ENCODE data around the gene B3GNT4.
"Not testable (repeated sequence)": the region's sequence is repeated elsewhere in the genome, so short reads cannot be mapped to it uniquely, and the experiment has no call there.

B3GNT4 gene

DNA sequence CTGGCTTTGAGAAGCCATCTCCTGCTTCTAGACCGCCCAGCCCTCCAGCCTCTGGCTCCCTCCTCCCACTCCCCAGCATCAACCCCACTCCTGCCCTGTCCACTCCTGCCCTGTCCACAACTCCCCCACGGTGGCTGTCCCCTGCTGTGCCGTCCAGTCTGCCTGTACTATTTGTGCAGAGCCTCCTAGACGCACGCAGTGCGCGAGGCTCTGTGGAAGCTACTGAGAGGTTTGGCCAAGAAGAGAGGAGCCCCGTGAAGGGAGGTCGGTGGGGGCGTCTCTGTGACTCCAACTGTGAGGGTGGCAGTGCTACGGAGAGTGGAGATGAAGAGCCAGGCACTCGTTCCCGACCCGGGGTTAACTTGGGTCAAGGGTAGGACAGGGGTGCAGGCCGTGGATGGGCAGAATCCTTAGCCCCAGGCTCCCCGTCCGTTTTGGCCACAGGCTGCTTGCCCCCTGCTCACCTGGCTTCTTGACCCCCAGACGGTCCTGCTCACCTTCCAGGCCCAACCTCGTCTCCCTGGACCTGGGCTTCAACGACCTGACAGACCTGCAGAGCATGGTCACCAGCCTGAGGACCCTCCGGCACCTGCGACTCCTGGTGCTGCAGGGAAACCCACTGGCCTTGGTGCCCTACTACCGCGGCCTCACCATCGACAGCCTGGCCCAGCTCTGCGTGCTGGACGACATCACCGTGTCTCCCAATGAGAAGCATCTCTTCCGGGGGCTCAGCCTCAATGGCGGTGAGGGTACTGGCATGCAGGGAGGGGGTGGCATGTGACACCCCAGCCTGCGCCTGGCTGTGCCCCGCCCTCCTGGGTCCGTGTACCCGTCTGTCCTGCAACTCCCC is 13.7 kb upstream of the B3GNT4 start:
- no peak for DNase-seq

DNA sequence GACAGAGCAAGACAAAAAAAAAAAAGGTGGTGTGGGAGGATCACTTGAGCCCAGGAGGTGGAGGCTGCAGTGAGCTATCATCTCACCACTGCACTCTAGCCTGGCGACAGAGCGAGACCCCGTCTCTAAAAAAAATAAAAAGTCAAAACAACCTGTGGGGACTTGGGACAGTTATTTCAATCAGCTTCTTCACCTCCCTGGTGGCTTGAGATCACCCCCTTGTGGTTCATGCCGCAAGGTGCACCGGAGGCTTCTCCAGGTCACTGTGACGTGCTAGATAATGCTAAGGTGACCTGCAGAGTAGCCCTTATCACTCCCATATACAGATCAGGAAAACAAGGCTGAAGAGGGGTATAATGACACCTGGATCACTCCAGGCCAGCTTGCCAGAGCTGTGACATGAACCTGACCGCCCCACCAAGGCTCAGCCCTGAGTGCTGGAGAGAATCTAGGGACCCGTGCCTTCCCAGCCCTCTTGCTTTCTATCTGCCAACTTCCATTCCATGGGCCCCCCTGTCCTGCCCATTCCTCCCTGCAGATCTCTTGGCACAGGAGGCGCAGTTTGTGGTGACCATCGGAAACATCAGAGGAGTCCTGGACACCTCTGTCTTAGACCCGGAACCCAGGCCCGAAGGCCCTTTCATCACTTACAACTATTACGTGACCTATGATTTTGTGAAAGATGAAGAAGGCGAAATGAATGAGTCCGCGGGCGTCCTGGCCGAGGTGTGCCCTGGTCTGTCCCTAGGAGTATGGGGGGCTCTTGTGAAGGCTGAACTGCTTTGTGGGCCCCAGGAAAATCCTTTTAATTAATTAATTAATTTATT is 12.5 kb upstream of the B3GNT4 start:
- peak; percentile 5 for DNase-seq

DNA sequence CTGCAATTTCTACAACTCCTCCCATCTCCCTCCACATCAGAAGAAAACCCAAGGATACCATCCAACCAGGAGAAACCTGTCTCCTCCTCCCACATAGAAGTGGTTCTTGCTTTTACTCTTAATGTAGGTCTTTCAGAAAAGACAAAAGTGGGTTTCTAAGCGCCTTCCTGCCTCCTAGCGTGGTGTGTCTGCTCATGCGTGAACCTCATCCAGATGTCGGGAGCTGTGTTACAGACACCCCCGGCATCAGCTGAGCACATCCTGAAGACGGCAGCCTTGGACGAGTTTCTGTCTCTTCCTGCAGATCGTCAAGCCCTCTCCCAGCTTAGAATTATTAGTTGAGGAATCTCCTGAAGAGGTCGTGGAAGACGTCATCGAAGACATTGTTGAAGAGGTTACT is 11.1 kb upstream of the B3GNT4 start:
- DNase-seq = no peak

DNA sequence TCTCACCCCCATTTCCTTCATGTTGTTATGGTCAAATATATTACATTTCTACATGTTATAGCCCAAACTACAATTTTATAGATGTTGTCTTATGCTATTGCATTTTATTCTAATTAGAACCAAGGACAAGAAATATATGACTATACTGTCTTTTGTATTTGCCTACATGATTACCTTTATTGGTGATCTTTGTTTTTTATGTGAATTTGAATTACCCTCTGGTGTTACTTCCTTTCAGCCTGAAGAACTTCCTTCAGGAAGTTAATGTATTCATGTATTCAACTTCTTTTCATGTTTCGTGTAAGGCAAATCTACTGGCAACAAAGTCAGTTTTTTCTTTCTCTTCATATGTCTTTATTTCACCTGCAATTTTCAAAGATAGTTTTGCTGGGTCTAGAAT is 8.7 kb upstream of the B3GNT4 start:
- DNase-seq = no peak

DNA sequence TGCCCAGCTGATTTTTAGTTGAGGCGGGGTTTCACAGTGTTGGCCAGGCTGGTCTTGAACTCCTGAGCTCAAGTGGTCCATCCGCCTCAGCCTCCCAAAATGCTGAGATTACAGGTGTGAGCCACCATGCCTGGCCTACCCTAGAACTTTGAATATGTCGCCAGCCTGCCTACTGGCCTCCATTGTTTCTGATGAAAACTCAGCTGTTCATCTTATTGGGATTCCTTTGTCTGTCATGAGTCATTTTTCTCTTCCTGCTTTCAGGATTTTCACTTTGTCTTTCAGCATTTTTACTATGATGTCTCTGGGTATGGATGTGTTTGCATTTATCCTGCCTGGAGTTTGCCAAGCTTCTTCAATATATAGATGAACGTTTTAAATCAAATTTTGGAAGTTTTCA is 8.1 kb upstream of the B3GNT4 start:
- DNase-seq = no peak

DNA sequence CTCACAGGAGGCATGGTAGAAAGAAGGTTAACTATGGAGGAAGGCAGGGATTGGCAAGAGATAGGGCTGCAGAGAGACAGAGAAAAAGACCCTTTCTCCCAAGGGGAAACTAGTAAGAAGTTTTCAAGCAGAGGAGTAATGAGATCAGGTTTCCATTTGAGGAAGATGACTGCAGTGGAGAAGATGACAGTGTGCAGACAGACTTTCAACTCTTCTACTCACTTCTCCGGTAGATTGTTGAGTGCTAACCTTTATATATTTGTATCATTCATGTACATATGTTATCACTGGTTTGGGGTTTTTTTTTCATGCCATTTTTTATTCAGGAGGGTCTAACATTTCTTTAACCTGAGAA is 5.9 kb upstream of the B3GNT4 start:
- DNase-seq = no peak

DNA sequence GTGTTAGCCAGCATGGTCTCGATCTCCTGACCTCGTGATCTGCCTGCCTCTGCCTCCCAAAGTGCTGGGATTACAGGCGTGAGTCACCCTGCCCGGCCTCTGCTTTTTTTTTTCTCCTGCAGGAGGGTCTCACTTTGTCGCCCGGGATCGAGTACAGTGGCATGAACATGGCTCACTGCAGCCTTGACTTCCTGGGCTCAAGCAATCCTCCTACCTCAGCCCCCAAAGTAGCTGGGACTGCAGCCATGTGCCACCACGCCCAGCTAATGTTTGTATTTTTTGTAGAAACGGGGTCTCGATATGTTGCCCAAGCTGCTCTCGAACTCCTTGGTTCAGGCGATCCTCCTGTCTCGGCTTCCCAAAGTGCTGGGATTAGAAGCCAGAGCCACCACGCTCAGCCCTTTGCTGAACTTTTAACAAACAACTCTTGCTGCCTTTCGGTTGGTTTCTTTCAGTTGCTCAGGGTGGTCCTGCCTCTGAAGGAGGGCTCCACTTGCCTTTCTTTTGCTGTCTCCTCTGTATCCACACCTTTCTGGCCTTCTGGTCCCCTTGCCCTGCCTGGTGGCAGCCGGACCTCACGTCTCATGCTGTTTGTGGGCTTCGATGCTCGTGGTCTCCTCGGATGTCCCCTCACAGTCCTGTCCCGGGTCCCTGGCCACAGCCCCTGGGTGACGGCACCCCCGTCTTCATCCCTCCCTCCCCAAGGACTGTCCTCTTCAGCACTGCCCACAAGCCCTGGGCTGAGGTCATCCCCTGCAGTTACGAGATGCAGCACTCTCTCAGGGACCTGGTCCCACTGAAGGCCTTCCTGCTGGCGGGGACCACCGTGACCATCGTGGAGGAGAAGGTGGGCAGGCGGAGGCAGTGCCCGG is 3.8 kb upstream of the B3GNT4 start:
- DNase-seq = no peak

DNA sequence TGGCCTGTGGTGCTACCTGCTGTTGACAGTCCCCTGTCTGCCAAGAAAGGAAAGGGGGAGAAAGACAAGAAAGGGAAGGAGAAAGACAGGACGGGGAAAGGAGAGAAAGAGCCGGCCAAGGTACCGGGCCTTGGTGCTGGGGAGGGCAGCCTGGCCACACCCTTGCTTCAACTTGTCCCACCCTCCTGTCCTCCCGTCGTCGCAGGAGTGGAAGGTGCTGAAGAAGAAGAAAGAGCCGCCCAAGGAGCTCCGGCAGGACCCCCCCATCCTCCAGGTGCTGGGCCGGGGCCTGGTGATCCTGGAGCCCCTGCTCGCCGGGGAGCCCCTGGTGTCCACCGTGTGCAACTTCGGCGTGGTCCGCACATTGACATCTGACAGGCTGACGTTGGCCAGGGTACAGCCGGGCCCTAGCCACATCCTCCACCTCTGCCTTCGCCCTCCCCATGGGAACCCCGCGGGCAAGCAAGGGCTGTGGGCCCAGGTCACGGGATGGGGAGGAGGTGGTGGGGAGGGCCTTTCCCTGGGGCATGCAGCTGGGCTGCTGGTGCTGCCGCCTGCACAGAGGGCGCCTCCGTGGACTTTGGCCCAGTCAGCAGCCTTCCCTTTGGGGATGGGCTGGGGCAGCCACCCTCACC is 2.9 kb upstream of the B3GNT4 start:
- no peak for DNase-seq

DNA sequence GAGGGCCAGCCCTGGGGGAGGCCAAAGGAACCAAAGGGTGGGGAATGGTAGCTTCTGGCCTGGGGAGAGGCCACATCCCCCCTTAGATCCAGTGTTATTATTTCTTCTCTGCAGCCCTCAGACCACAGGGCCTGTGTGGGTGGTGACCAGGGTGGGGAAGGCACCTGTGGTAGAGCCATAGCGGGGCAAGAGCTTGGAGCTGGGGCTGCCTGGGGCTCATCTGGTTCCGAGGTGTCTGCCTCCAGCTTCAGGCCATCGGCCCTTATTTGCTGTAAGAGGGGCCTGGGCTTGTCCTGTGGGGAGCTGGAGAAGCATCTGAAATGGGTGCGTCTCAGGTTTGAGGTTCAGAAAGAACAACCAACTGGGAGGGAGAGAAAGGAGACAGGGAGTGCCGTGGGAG is 2.1 kb upstream of the B3GNT4 start:
- DNase-seq = no peak

DNA sequence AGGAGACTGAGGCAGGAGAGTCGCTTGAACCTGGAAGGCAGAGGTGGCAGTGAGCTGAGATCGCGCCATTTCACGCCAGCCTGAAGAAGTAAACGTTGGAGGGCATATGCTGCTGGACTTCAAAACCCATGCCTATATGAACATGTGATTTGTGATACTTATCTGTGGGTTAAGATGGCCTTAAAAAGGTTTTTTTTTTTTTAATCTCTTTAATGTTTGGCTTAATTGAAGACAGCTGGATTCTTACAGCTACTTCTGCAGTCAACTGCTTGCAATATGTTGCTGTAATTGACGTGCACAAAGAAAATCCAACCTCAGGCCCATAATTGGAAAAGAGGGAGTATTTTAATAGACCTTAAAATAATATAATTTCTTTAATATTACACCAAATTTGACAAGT is 1.5 kb upstream of the B3GNT4 start:
- no peak for DNase-seq

DNA sequence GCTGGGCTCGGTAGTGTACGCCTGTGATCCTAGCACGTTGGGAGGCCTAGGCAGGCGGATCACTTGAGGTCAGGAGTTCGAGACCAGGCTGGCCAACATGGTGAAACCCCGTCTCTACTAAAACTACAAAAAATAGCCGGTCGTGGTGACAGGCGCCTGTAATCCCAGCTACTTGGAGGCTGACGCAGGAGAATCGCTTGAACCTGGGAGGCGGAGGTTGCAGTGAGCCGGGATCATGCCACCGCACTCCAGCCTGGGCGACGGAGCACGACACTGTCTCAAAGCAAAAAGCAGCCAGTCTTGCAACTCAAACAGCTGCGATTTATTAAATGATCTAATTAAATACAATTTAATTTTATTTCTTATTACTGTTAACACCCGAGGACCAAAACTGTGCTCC is 698 bp upstream of the B3GNT4 start:
- DNase-seq = not testable (repeated sequence)

DNA sequence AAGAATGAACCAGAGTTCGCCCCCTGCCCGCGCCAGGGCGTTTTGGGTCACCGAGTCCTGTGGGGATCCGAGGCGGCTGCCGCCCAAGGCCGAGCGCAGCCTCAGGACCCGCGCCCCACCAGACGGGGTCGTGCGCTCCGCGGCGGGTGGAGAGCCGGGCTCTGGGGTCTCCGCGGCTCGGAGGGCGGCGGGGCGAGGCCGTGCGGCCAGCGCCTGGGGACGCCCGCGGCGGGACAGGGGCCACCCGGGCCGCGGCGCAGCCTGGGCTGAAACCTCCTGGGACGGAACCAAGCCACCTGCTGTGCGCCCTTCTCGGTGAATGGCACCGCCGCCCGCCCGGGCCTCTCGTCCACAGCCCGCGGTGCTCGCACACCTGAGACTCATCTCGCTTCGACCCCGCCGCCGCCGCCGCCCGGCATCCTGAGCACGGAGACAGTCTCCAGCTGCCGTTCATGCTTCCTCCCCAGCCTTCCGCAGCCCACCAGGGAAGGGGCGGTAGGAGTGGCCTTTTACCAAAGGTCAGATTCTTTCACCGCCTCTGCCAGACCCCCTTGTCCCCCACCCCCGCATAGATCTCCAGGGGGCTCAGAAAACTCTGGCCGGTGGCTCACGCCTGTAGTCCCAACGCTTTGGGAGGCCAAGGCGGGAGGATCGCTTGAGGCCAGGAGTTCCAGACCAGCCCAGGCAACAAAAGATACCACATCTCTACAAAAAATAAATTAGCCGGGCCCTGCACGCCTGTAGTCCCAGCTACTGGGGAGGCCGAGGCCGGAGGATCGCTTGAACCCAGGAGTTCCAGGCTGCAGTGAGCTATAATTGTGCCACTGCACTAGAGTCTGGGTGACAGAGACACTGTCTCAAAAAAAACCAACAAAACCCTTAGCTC is 901 bp downstream of the B3GNT4 start:
- no peak for DNase-seq

DNA sequence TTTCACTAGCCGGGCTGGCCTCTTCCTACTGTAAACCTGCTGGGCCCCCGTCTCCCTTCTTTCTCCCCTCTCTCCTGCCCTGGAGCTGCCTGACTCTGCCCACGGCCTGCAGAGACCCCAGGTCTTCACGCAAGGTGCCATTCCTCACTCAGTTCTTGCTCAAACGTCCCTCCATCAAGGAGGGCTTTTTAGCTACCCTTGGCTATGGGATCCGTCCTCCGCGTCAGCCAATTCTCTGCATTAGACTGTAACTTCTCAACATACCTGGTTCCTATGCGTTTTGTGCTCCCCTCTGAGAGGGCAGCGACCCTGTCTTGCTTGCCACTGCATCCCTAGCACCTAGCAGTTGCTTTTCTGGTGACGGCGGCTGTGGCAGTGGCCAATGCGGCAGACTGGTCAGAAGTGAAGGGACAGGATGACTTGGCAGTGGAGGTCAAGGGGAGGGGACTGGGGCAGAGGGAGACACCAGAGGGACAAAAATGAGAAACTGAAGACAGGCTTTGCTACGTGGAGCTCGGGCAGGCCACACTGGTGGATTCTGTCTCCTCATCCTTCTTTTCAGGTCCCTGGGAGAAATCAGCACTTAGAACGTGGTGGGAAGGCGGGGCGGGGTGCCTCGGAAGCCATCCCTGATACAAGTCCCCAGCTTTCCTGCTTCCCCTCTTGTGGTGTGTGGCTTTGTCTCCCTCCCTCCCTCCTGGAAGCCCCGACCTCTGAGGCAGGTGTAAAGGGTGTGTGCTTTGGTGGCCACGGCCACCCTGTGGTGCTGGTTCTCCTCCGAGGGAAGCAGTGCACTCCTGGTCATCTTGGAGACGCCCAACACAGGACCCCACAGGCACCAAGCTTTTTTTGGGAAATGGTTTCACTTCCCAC is 1.8 kb downstream of the B3GNT4 start:
- no peak for DNase-seq

DNA sequence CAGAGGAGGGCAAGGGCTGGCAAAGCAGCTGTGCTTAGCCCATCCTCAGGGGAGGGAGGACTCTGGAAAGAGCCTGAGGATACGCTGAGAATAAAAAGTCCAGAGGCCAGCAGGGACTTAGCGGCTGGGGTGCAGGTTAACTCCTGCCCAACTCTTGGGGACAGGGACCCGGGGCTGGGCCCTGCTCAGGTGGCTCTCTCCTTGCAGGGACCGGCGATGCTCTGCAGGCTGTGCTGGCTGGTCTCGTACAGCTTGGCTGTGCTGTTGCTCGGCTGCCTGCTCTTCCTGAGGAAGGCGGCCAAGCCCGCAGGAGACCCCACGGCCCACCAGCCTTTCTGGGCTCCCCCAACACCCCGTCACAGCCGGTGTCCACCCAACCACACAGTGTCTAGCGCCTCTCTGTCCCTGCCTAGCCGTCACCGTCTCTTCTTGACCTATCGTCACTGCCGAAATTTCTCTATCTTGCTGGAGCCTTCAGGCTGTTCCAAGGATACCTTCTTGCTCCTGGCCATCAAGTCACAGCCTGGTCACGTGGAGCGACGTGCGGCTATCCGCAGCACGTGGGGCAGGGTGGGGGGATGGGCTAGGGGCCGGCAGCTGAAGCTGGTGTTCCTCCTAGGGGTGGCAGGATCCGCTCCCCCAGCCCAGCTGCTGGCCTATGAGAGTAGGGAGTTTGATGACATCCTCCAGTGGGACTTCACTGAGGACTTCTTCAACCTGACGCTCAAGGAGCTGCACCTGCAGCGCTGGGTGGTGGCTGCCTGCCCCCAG is 2.8 kb downstream of the B3GNT4 start:
- no peak for DNase-seq

DNA sequence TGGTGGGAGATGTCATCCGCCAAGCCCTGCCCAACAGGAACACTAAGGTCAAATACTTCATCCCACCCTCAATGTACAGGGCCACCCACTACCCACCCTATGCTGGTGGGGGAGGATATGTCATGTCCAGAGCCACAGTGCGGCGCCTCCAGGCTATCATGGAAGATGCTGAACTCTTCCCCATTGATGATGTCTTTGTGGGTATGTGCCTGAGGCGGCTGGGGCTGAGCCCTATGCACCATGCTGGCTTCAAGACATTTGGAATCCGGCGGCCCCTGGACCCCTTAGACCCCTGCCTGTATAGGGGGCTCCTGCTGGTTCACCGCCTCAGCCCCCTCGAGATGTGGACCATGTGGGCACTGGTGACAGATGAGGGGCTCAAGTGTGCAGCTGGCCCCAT is 3.5 kb downstream of the B3GNT4 start:
- DNase-seq = no peak

DNA sequence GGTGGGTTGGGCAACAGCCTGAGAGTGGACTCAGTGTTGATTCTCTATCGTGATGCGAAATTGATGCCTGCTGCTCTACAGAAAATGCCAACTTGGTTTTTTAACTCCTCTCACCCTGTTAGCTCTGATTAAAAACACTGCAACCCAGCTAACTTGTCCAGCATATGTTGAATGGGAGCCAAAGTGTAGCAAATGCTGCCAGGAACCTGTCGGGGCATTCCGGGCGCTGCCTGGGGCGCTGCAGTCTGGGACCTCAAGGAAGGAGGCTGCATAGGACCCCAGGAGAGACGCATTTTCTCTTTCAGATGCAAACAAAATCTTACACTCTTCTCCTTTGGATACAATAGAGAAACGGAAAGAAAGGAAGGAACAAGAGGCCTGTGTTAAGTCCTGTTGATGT is 3.9 kb downstream of the B3GNT4 start:
- DNase-seq = no peak

DNA sequence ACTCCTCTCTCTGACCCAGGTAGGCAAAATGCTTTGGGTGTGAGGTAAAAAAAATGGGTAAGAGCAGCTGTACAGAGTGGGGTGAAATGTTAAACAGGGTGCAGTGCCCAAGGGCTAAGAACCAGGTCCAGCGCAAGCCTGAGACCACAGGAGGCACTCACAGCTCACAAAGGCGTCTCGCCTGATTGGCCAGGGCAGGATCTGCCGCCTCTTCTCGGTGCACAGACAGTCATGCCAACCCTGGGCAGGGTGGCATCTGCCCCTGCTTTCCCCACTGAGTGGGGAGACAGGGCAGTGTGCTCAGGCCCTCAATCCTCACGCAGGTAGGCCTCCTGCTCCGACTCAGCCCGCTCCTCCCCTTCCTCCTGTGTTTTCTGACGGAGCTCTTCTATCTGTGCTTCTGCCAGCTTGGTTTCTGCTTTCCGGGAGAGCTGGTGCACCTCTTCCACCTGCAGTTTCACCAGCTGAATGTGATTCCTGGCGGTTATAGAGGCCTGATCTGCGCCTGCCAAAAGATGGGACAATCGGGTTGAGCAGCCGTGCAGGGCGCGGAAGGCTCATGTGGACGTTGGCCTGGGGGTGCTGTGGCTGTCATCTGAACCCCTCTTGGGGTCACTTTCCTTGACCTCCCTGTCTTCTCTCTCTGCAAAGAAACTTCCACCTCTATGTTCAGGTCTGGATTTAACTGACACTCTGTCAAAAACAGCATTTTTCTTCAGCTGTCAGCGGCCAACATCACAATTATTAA is 4.7 kb downstream of the B3GNT4 start:
- no peak for DNase-seq

DNA sequence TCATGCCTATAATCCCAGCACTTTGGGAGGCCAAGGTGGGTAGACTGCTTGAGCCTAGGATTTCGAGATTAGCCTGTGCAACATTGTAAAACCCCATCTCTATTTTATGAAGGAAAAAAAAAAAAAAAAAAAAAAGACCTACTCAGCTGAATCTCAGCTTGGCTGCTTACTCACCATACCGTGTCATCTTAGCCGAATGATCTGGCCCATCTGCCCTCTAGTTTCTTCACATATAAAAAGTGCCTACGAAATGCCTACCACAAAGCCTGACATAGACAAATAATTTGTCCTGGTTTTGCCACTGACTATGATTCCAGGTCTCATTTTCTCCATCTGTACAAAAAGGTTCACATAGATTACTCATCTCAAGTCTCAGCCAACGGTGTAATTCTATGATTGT is 12.3 kb downstream of the B3GNT4 start:
- no peak for DNase-seq

DNA sequence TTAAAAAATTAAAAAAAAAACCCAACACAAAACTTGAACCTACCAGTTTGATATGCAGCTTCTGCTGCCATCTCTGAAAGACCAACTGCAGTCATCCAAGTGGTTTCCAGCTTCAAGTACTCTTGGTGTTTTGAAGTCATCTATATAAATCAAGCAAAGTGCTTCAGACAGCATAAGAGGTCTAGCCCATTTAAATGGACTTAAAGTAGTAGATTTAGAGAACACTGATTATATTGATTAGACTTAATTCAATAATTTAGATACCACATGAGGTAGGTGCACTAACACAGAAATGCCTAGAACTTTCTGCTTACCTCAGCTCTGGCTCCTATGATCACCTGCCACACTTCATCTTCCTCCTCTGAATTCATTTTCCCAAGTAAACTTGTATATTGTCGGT is 12.9 kb downstream of the B3GNT4 start:
- DNase-seq = no peak

Data from NK-92 treated with Interleukin-12 subunit alpha and Interleukin-12 subunit beta, amount 100 ng/mL, for 24 hours (cell line).